Lower leg skin (tissue), 3 donors: ENCODE measurements around the gene STX8.

Source experiments
- POLR2A ChIP-seq, 2 donors: fragments of 450-650 bp; IDR thresholded peaks; one replicate each; pipeline ENCODE4 v1.6.1; 2016 to 2017; ENCODE audit warnings: antibody characterized with exemption in 2 of 2, mild to moderate bottlenecking in 1 of 2, moderate library complexity in 1 of 2
- TF ChIP-seq, protein P1 (sequence below), 3 donors: fragments of 450-650 bp; IDR thresholded peaks; one replicate each; pipeline ENCODE4 v1.5.1; 2016; ENCODE audit warnings: antibody characterized with exemption in 3 of 3, mild to moderate bottlenecking in 3 of 3, moderate library complexity in 2 of 3

DNA sequence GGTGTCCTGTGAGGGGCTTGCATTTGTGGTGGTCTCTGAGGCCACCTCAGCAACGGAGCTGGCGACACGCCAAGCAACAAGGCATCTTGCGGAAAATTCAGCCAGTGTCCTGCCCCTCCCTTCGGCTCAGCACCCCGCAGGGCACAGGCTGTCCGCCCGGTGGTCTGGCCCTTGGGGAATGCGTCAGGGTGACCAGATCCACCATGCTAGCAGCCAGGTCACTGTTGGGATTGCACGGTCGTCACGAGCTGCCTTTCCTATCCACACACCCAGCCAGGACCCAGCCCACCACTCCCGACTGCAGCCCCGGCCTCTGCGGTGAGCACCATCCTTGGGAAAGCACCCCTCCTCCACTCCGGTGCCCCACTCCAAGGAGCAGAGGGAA is 333.1 kb downstream of the STX8 start:
- TF ChIP-seq, protein P1, sequence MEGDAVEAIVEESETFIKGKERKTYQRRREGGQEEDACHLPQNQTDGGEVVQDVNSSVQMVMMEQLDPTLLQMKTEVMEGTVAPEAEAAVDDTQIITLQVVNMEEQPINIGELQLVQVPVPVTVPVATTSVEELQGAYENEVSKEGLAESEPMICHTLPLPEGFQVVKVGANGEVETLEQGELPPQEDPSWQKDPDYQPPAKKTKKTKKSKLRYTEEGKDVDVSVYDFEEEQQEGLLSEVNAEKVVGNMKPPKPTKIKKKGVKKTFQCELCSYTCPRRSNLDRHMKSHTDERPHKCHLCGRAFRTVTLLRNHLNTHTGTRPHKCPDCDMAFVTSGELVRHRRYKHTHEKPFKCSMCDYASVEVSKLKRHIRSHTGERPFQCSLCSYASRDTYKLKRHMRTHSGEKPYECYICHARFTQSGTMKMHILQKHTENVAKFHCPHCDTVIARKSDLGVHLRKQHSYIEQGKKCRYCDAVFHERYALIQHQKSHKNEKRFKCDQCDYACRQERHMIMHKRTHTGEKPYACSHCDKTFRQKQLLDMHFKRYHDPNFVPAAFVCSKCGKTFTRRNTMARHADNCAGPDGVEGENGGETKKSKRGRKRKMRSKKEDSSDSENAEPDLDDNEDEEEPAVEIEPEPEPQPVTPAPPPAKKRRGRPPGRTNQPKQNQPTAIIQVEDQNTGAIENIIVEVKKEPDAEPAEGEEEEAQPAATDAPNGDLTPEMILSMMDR (IDR thresholded peaks at IDR 0.05): no peak
- no peak for TF ChIP-seq POLR2A (IDR thresholded peaks at IDR 0.05)
